Smooth muscle cell of the pulmonary artery (primary cell): ENCODE data around the gene UGT2B11. TPM values are rescaled to one million over a fixed set of nuclear protein-coding genes. Genes with fewer than 3 reads are reported as not detected.

Experiments used
- total RNA-seq: library from RNA; depleted of rRNA; stranded (reverse); fragments of >200 nt; gene quantifications from 2 replicates; pipeline ENCODE4 v1.2.3, GENCODE V29; 2014

The UGT2B11 gene
- not detected in 2 replicates for total RNA-seq

DNA sequence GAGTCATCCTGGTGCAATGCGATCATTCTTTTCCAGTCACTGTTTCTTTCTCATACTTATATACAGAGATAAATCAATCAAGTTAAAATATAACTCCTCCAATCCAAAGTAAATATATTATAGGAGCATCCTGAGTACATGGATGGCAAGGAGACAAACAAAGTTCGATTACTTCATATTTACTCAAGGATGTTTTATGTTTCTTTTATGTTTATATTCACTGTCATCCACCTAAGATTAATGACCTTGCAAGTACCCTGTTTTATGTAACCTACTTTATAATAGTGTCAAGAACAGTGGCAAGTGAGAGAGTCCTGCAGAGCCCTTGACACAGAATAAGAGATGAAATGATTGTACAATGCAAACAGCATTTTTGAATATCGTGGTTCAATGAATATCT lies at the start of gene UGT2B11:
Gene UGT2B11 (minus strand): TSS at position 33 of the 400 bp plus-strand sequence. CDS start 26 bp downstream, at position 7.

Other genes with a start within 250 kb of the UGT2B11 start
- not detected in 2 replicates for gene UGT2B7, start 118.3 kb downstream of the UGT2B11 start, total RNA-seq
- gene UGT2B28, start 65.7 kb upstream of the UGT2B11 start, total RNA-seq: not detected in 2 replicates